ENCODE measurements around the gene TWIST2. TPM values are rescaled to one million over a fixed set of nuclear protein-coding genes. Genes with fewer than 3 reads are reported as not detected.

TWIST2 gene
- polyA plus RNA-seq, 3 donors: 3.8 to 9.0 (median 4.3) TPM

- no peak for DNase-seq (ENCODE audit: extremely low read depth in 1 of 11, low read depth in 9 of 11, low spot score in 4 of 11)
These were observed 4.5 kb downstream of the TWIST2 start for GRCh38 chr2:238852206-238852869.

- no peak for DNase-seq (ENCODE audit: extremely low read depth in 1 of 11, low read depth in 9 of 11, low spot score in 4 of 11)
These were observed 5.3 kb downstream of the TWIST2 start for GRCh38 chr2:238853218-238853617.

- no peak for DNase-seq (ENCODE audit: extremely low read depth in 1 of 11, low read depth in 9 of 11, low spot score in 4 of 11)
These were observed 5.8 kb downstream of the TWIST2 start for GRCh38 chr2:238853721-238854120.

- no peak for DNase-seq (ENCODE audit: extremely low read depth in 1 of 11, low read depth in 9 of 11, low spot score in 4 of 11)
These were observed 6.4 kb downstream of the TWIST2 start for GRCh38 chr2:238854246-238854645.

GRCh38 chr2:238854699-238855229, 6.9 kb downstream of the TWIST2 start:
- DNase-seq (ENCODE audit: extremely low read depth in 1 of 11, low read depth in 9 of 11, low spot score in 4 of 11): no peak

GRCh38 chr2:238855299-238855698, 7.4 kb downstream of the TWIST2 start:
- no peak for DNase-seq (ENCODE audit: extremely low read depth in 1 of 11, low read depth in 9 of 11, low spot score in 4 of 11)

- no peak for DNase-seq (ENCODE audit: extremely low read depth in 1 of 11, low read depth in 9 of 11, low spot score in 4 of 11)
These were observed 8.2 kb downstream of the TWIST2 start for GRCh38 chr2:238855891-238856580.

- DNase-seq (ENCODE audit: extremely low read depth in 1 of 11, low read depth in 9 of 11, low spot score in 4 of 11): no peak
These were observed 9.1 kb downstream of the TWIST2 start for GRCh38 chr2:238856713-238857567.

GRCh38 chr2:238857959-238858358, 10.1 kb downstream of the TWIST2 start:
- no peak for DNase-seq (ENCODE audit: extremely low read depth in 1 of 11, low read depth in 9 of 11, low spot score in 4 of 11)

GRCh38 chr2:238859636-238860347, 11.9 kb downstream of the TWIST2 start:
- DNase-seq (ENCODE audit: extremely low read depth in 1 of 11, low read depth in 9 of 11, low spot score in 4 of 11): no peak

- DNase-seq (ENCODE audit: extremely low read depth in 1 of 11, low read depth in 9 of 11, low spot score in 4 of 11): no peak
These were observed 13.3 kb downstream of the TWIST2 start for GRCh38 chr2:238861013-238861730.

- DNase-seq (ENCODE audit: extremely low read depth in 1 of 11, low read depth in 9 of 11, low spot score in 4 of 11): no peak
These were observed 14.0 kb downstream of the TWIST2 start for GRCh38 chr2:238861766-238862315.

GRCh38 chr2:238862701-238863100, 14.8 kb downstream of the TWIST2 start:
- no peak for DNase-seq (ENCODE audit: extremely low read depth in 1 of 11, low read depth in 9 of 11, low spot score in 4 of 11)

- DNase-seq (ENCODE audit: extremely low read depth in 1 of 11, low read depth in 9 of 11, low spot score in 4 of 11): no peak
These were observed 15.3 kb downstream of the TWIST2 start for GRCh38 chr2:238863231-238863630.

GRCh38 chr2:238863749-238864206, 15.9 kb downstream of the TWIST2 start:
- no peak for DNase-seq (ENCODE audit: extremely low read depth in 1 of 11, low read depth in 9 of 11, low spot score in 4 of 11)

GRCh38 chr2:238864207-238865014, 16.5 kb downstream of the TWIST2 start:
- DNase-seq (ENCODE audit: extremely low read depth in 1 of 11, low read depth in 9 of 11, low spot score in 4 of 11): peak in 3 of 11 donors; percentile 56 to 63 (median 61)

- DNase-seq (ENCODE audit: extremely low read depth in 1 of 11, low read depth in 9 of 11, low spot score in 4 of 11): no peak
These were observed 17.3 kb downstream of the TWIST2 start for GRCh38 chr2:238865015-238865719.
